Measurements from ENCODE around the gene GPD2. TPM values are rescaled to one million over a fixed set of nuclear protein-coding genes. Genes with fewer than 3 reads are reported as not detected.
"Not testable (repeated sequence)": the region's sequence is repeated elsewhere in the genome, so short reads cannot be mapped to it uniquely, and the experiment has no call there.

The GPD2 gene
- polyA plus RNA-seq, 1 donor from 2014 or later, result 3.5 TPM

- H3K9me2 ChIP-seq (ENCODE audit: insufficient read depth, low read length), result no peaks in the 10 kb centered on the region
- no peak overlapping the region for H3K4me2 ChIP-seq (ENCODE audit: low read length)
- H3K79me2 ChIP-seq (replicated peaks; ENCODE audit: insufficient read depth, low read length), result no peaks in the 10 kb centered on the region
- H2AFZ ChIP-seq (ENCODE audit: low read depth, low read length), result no peak overlapping the region
- H3K27me3 ChIP-seq (ENCODE audit: insufficient read depth, low read depth, low read length), result no peaks in the 10 kb centered on the region
- H3K4me3 ChIP-seq (ENCODE audit: low read length), result no peak overlapping the region
- H4K20me1 ChIP-seq (ENCODE audit: insufficient read depth), result no peaks in the 10 kb centered on the region
- no peaks in the 10 kb centered on the region for H3K9me3 ChIP-seq (ENCODE audit: low read length)
- no peak for TF ChIP-seq MXI1 (conservative IDR thresholded peaks at IDR 0.05; ENCODE audit: poor library complexity, severe bottlenecking)
- no peak for TF ChIP-seq REST (IDR thresholded peaks at IDR 0.05; ENCODE audit: borderline replicate concordance)
- no peak for TF ChIP-seq EP300 (conservative IDR thresholded peaks at IDR 0.05; ENCODE audit: poor library complexity, severe bottlenecking)
- no peak for TF ChIP-seq RAD21 (conservative IDR thresholded peaks at IDR 0.05)
- no peak for TF ChIP-seq POLR2AphosphoS5 (IDR thresholded peaks at IDR 0.05)
- no peaks in the 10 kb centered on the region for H3K36me3 ChIP-seq (ENCODE audit: insufficient read depth, low read length)
- H3F3A ChIP-seq (ENCODE audit: insufficient read depth, low read length, poor library complexity, severe bottlenecking), result no peaks in the 10 kb centered on the region
- H3K27ac ChIP-seq (ENCODE audit: low read length), result no peak overlapping the region
- H3K9ac ChIP-seq (ENCODE audit: low read length), result no peak overlapping the region
Measured at GRCh38 chr2:156522864-156523440, 86.8 kb downstream of the GPD2 start.

- no peaks in the 10 kb centered on the region for H3K9me3 ChIP-seq (ENCODE audit: low read length)
- H2AFZ ChIP-seq (ENCODE audit: low read depth, low read length), result no peak overlapping the region
- no peak overlapping the region for H3K27ac ChIP-seq (ENCODE audit: low read length)
- no peaks in the 10 kb centered on the region for H3K27me3 ChIP-seq (ENCODE audit: insufficient read depth, low read depth, low read length)
- H3K9me2 ChIP-seq (ENCODE audit: insufficient read depth, low read length), result no peaks in the 10 kb centered on the region
- TF ChIP-seq CTCF (IDR thresholded peaks at IDR 0.05; ENCODE audit: poor library complexity, severe bottlenecking), result no peak
- no peak for TF ChIP-seq SMC3 (conservative IDR thresholded peaks at IDR 0.05; ENCODE audit: poor library complexity)
- TF ChIP-seq REST (IDR thresholded peaks at IDR 0.05; ENCODE audit: borderline replicate concordance), result no peak
- no peaks in the 10 kb centered on the region for H4K20me1 ChIP-seq (ENCODE audit: insufficient read depth)
- no peaks in the 10 kb centered on the region for H3K79me2 ChIP-seq (replicated peaks; ENCODE audit: insufficient read depth, low read length)
- H3K36me3 ChIP-seq (ENCODE audit: insufficient read depth, low read length), result no peaks in the 10 kb centered on the region
- H3K4me2 ChIP-seq (ENCODE audit: low read length), result no peak overlapping the region
- H3K4me3 ChIP-seq (ENCODE audit: low read length), result no peak overlapping the region
- H3K9ac ChIP-seq (ENCODE audit: low read length), result no peak overlapping the region
- no peaks in the 10 kb centered on the region for H3F3A ChIP-seq (ENCODE audit: insufficient read depth, low read length, poor library complexity, severe bottlenecking)
Measured at GRCh38 chr2:156526950-156527636, 90.9 kb downstream of the GPD2 start.

- not testable (repeated sequence) for H3K27ac ChIP-seq (ENCODE audit: low read length); H2AFZ ChIP-seq (ENCODE audit: low read depth, low read length); H3K9ac ChIP-seq (ENCODE audit: low read length)
Measured at GRCh38 chr2:156528583-156528982, 92.4 kb downstream of the GPD2 start.

More at GRCh38 chr2:156528583-156528982, 92.4 kb downstream of the GPD2 start:
- not testable (repeated sequence) for H3K4me2 ChIP-seq (ENCODE audit: low read length); H3K9me2 ChIP-seq (ENCODE audit: insufficient read depth, low read length); H4K20me1 ChIP-seq (ENCODE audit: insufficient read depth); H3K36me3 ChIP-seq (ENCODE audit: insufficient read depth, low read length); H3K4me3 ChIP-seq (ENCODE audit: low read length); H3K27me3 ChIP-seq (ENCODE audit: insufficient read depth, low read depth, low read length); H3K9me3 ChIP-seq (ENCODE audit: low read length); H3K79me2 ChIP-seq (replicated peaks; ENCODE audit: insufficient read depth, low read length); H3F3A ChIP-seq (ENCODE audit: insufficient read depth, low read length, poor library complexity, severe bottlenecking)
